NCI-H2227 (cell line): ENCODE results near the gene HTR1D.
"Not testable (repeated sequence)": the region's sequence is repeated elsewhere in the genome, so short reads cannot be mapped to it uniquely, and the experiment has no call there.

ENCODE experiments used
- DNase-seq: peaks from one replicate; lab custom pipeline; 2025; ENCODE audit not compliant: unreplicated experiment; lab: John Stamatoyannopoulos, UW

HTR1D gene, protein sequence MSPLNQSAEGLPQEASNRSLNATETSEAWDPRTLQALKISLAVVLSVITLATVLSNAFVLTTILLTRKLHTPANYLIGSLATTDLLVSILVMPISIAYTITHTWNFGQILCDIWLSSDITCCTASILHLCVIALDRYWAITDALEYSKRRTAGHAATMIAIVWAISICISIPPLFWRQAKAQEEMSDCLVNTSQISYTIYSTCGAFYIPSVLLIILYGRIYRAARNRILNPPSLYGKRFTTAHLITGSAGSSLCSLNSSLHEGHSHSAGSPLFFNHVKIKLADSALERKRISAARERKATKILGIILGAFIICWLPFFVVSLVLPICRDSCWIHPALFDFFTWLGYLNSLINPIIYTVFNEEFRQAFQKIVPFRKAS

GRCh38 chr1:23217421-23218115 lies at the start of gene HTR1D:
Gene HTR1D, minus strand, starts transcription at chr1:23217502. Its CDS starts 23,283 bp downstream, at chr1:23194219.
- DNase-seq, result peak; percentile 57

GRCh38 chr1:23263380-23263887 lies 46.1 kb upstream of the HTR1D start:
- no peak for DNase-seq

GRCh38 chr1:23258082-23258481 lies 40.8 kb upstream of the HTR1D start:
- not testable (repeated sequence) for DNase-seq

DNA sequence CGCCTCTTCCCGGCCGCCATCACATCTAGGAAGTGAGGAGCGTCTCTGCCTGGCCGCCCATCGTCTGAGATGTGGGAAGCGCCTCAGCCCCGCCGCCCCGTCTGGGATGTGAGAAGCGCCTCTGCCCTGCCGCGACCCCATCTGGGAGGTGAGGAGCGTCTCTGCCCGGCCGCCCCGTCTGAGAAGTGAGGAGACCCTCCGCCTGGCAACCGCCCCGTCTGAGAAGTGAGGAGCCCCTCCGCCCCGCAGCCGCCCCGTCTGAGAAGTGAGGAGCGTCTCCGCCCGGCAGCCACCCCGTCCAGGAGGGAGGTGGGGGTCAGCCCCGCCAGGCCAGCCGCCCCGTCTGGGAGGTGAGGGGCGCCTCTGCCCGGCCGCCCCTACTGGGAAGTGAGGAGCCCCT lies 40.1 kb upstream of the HTR1D start:
- not testable (repeated sequence) for DNase-seq

GRCh38 chr1:23254584-23254983 lies 37.3 kb upstream of the HTR1D start:
- no peak for DNase-seq

GRCh38 chr1:23251812-23252211 lies 34.5 kb upstream of the HTR1D start:
- no peak for DNase-seq

GRCh38 chr1:23249787-23250454 lies 32.6 kb upstream of the HTR1D start:
- peak; percentile 45 for DNase-seq

DNA sequence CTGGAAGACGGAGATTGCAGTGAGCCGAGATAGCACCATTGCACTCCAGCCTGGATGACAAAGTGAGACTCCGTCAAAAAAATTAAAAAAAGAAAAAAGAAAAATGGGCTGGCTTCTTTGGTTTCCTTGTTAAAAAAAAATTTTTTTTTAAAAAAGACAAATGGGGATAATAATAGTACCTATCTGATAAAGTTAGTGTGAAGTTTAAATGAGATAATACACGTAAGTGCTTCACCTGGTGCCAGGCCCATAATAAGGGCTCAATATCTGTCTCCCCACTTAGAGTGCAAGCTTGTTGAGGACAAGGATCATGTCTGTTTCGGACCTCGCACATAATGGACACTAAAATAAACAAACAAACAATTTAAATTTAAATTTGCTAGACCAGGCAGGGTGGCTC lies 30.0 kb upstream of the HTR1D start:
- DNase-seq, result no peak

- DNase-seq, result no peak
Observed at GRCh38 chr1:23246274-23246673, 29.0 kb upstream of the HTR1D start.

DNA sequence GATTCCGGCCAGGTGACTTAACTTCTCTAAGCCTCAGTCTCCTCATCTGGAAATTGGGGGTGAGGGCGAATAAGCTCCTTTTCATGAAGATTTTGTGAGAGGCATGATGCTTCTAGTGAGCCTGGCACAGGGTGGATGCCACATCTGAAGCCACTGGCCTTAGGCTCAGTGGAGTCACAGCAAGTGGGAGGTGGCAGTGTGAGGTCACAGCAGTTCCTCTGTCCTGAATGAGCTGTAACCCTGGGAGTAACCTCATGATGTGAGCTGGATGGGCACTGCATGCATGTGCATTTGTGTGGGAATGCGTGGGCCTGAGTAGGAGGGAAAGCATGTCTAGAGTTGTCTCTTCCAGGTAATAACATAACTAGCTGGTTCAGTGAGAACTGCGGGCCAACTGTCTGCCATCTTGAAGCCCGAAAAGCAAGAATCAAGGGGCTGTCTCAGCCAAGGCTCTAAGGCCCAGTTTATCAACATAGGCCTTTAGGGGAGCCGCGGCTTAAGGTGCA lies 27.0 kb upstream of the HTR1D start:
- DNase-seq, result no peak

- DNase-seq, result no peak
Observed at GRCh38 chr1:23242414-23242813, 25.1 kb upstream of the HTR1D start.

- DNase-seq, result no peak
Observed at GRCh38 chr1:23239638-23240295, 22.5 kb upstream of the HTR1D start.

GRCh38 chr1:23238565-23238964 lies 21.3 kb upstream of the HTR1D start:
- no peak for DNase-seq

DNA sequence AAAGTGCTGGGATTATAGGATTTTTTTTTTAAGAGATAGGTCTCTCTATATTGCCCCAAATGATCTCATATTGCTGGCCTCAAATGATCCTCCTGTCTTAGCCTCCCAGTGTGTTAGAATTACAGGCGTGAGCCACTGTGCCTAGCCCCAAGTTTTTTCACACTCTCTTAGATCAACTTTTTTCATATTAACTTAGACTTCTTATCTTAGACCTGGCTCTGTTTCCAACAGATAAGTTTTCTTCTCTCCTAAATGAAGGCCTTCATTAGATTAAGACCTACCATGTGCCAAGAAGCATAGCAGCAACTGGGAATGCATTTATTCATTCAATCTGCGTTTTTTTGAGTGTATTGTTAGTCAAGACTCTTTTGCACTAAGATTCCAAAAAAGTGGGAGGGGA lies 20.2 kb upstream of the HTR1D start:
- no peak for DNase-seq

GRCh38 chr1:23227806-23228205 lies 10.5 kb upstream of the HTR1D start:
- peak; percentile 26 for DNase-seq

- no peak for DNase-seq
Observed at GRCh38 chr1:23224739-23225648, 7.7 kb upstream of the HTR1D start.

DNA sequence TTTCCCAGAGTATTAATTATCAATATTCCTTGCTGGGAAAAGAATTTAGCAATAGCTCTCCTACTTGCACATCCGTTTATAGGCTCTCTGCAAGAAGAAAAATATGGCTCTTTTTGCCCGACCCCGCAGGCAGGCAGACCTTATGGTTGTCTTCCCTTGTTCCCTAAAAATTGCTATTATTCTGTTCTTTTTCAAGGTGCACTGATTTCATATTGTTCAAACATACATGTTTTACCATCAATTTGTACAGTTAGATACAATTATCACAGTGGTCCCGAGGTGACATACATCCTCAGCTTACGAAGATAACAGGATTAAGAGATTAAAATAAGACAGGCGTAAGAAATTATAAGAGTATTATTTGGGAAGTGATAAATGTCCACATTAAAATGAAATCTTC lies 6.7 kb upstream of the HTR1D start:
- not testable (repeated sequence) for DNase-seq

DNA sequence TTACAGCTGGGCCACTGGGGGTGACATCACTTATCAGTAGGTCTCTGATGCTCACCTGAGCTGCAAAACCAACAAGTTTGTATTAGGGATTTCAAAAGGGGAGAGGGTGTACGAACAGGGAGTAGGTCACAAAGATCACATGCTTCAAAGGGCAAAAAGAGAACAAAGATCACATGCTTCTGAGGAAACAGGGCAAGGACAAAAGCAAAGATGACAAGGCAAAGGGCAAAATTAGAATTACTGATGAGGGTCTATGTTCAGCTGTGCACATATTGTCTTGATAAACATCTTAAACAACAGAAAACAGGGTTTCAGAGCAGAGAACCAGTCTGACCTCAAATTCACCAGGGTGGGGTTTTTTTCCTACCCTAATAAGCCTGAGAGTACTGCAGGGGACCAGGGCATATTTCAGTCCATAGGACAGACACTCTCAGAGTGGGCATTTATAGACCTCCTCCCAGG lies 6.2 kb upstream of the HTR1D start:
- not testable (repeated sequence) for DNase-seq

DNA sequence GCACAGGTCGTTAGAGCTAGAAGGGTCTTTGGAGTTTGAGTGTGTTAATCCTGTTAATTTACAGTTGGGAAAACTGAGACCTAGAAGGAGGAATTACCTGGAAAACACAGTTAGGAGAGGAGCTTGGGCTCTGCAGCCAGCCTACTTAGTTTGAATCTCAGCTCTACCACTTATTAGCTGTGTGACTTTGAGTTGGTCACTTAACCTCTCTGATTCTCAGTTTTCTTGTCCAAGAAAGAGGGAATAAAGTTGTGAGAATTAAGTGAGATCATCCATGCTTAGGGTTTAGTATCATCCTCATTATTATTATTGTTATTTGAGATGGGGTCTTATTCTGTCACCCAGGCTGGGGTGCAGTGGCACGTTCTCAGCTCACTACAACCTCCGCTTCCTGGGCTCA lies 5.4 kb upstream of the HTR1D start:
- DNase-seq, result no peak

DNA sequence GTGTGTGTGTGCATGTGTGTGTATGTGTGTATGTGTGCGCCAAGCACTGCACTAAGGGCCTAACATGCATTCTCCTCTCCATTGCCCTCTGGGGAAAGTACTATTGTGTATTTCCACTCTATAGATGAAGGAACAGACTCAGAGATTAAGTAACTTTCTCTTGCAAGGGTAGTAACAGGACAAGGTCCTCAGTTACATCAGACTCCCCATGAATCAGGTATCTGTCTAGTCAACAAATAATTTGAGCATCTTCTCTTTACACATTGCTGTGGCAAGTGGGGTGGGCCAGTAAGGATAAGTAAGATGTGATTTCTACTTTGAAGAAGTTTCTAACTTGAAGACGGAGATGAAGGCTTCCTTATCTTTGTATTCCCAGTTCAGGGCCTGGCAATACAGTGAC lies 5.0 kb upstream of the HTR1D start:
- DNase-seq, result no peak
